ENCODE results near the gene LRRK1.

GRCh38 chr15:101028321-101028720 is 109.2 kb downstream of the LRRK1 start:
- TF ChIP-seq CTCF (IDR thresholded peaks at IDR 0.05) (no peak), POLR2A (IDR thresholded peaks at IDR 0.05) (no peak)

All from esophagus squamous epithelium (tissue), 4 donors.